ENCODE measurements around the gene PCED1A. TPM values are rescaled to one million over a fixed set of nuclear protein-coding genes. Genes with fewer than 3 reads are reported as not detected.

PCED1A gene
- total and polyA plus RNA-seq, 2 of the 13 experiments (the other 11 are each of a cell fraction or from before 2014, with no cell fraction given), result 40.1 to 84.2 TPM

DNA sequence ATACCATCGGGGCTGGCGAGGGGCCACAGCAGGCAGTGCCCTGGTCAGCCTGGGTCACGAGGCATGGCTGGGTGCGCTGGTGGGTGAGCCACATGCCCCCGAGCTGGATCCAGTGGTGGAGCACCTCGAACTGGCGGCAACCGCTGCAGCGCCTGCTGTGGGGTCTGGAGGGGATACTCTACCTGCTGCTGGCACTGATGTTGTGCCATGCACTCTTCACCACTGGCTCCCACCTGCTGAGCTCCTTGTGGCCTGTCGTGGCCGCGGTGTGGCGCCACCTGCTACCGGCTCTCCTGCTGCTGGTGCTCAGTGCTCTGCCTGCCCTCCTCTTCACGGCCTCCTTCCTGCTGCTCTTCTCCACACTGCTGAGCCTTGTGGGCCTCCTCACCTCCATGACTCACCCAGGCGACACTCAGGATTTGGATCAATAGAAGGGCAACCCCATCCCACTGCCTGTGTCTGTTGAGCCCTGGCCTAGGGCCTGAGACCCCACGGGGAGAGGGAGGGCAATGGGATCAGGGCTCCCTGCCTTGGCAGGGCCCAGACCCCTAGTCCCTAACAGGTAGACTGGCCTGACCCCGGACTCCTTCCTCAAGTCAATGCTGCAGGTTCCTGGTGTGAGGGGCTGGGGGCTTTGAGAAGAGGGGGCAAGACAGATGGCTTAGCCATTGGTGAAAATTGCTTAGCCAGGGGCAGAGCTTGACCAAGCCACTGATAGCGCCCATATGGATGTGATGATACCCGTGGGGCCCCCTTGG, 23.7 kb downstream of the PCED1A start (continued):
- TF ChIP-seq, protein P1, sequence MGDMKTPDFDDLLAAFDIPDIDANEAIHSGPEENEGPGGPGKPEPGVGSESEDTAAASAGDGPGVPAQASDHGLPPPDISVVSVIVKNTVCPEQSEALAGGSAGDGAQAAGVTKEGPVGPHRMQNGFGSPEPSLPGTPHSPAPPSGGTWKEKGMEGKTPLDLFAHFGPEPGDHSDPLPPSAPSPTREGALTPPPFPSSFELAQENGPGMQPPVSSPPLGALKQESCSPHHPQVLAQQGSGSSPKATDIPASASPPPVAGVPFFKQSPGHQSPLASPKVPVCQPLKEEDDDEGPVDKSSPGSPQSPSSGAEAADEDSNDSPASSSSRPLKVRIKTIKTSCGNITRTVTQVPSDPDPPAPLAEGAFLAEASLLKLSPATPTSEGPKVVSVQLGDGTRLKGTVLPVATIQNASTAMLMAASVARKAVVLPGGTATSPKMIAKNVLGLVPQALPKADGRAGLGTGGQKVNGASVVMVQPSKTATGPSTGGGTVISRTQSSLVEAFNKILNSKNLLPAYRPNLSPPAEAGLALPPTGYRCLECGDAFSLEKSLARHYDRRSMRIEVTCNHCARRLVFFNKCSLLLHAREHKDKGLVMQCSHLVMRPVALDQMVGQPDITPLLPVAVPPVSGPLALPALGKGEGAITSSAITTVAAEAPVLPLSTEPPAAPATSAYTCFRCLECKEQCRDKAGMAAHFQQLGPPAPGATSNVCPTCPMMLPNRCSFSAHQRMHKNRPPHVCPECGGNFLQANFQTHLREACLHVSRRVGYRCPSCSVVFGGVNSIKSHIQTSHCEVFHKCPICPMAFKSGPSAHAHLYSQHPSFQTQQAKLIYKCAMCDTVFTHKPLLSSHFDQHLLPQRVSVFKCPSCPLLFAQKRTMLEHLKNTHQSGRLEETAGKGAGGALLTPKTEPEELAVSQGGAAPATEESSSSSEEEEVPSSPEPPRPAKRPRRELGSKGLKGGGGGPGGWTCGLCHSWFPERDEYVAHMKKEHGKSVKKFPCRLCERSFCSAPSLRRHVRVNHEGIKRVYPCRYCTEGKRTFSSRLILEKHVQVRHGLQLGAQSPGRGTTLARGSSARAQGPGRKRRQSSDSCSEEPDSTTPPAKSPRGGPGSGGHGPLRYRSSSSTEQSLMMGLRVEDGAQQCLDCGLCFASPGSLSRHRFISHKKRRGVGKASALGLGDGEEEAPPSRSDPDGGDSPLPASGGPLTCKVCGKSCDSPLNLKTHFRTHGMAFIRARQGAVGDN (CRISPR knock-in tag; IDR thresholded peaks at IDR 0.05), result peak; percentile 40
- TF ChIP-seq ZNF431 (CRISPR knock-in tag; IDR thresholded peaks at IDR 0.05; ENCODE audit: borderline replicate concordance, low read depth) (no peak), MIXL1 (CRISPR knock-in tag; IDR thresholded peaks at IDR 0.05) (no peak), ZNF788 (CRISPR knock-in tag; IDR thresholded peaks at IDR 0.05; ENCODE audit: borderline replicate concordance) (no peak), ZNF724P (CRISPR knock-in tag; IDR thresholded peaks at IDR 0.05; ENCODE audit: borderline replicate concordance) (no peak), ZNF574 (CRISPR knock-in tag; IDR thresholded peaks at IDR 0.05) (0 out of 2 replicates have a peak, but pooled peaks have one; percentile 32), SP5 (CRISPR knock-in tag; IDR thresholded peaks at IDR 0.05; ENCODE audit: borderline replicate concordance, low read depth) (no peak), DZIP1 (CRISPR knock-in tag; IDR thresholded peaks at IDR 0.05) (no peak), AGO2 (optimal IDR thresholded peaks at IDR 0.05; ENCODE audit: low read depth, low read length) (no peak), NCOA1 (CRISPR knock-in tag; IDR thresholded peaks at IDR 0.05) (no peak), ATRX (CRISPR knock-in tag; IDR thresholded peaks at IDR 0.05; ENCODE audit: borderline replicate concordance) (no peak)
- TF ChIP-seq, protein P2, sequence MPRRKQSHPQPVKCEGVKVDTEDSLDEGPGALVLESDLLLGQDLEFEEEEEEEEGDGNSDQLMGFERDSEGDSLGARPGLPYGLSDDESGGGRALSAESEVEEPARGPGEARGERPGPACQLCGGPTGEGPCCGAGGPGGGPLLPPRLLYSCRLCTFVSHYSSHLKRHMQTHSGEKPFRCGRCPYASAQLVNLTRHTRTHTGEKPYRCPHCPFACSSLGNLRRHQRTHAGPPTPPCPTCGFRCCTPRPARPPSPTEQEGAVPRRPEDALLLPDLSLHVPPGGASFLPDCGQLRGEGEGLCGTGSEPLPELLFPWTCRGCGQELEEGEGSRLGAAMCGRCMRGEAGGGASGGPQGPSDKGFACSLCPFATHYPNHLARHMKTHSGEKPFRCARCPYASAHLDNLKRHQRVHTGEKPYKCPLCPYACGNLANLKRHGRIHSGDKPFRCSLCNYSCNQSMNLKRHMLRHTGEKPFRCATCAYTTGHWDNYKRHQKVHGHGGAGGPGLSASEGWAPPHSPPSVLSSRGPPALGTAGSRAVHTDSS (CRISPR knock-in tag; conservative IDR thresholded peaks at IDR 0.05), result no peak
- TF ChIP-seq, protein P3, sequence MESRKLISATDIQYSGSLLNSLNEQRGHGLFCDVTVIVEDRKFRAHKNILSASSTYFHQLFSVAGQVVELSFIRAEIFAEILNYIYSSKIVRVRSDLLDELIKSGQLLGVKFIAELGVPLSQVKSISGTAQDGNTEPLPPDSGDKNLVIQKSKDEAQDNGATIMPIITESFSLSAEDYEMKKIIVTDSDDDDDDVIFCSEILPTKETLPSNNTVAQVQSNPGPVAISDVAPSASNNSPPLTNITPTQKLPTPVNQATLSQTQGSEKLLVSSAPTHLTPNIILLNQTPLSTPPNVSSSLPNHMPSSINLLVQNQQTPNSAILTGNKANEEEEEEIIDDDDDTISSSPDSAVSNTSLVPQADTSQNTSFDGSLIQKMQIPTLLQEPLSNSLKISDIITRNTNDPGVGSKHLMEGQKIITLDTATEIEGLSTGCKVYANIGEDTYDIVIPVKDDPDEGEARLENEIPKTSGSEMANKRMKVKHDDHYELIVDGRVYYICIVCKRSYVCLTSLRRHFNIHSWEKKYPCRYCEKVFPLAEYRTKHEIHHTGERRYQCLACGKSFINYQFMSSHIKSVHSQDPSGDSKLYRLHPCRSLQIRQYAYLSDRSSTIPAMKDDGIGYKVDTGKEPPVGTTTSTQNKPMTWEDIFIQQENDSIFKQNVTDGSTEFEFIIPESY (CRISPR knock-in tag; IDR thresholded peaks at IDR 0.05), result no peak
- TF ChIP-seq, protein P4, sequence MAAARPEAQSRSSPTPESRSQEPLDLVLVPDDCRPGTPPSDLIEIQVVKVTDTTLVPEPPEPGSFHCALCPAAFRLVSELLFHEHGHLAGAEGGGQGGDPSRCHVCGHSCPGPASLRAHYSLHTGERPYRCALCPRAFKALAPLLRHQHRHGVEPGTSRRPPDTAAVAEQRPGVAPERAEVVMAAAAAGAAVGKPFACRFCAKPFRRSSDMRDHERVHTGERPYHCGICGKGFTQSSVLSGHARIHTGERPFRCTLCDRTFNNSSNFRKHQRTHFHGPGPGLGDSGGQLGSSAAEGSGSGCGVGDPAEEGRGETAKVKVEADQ (CRISPR knock-in tag; IDR thresholded peaks at IDR 0.05; ENCODE audit: borderline replicate concordance), result no peak

Measured in HepG2 (cell line).